SIG-M5 (cell line): ENCODE data around the gene HRC.
"Not testable (repeated sequence)": the region's sequence is repeated elsewhere in the genome, so short reads cannot be mapped to it uniquely, and the experiment has no call there.

Experiments used
- DNase-seq: peaks from one replicate; lab custom pipeline; 2025; lab: John Stamatoyannopoulos, UW

The HRC gene

GRCh38 chr19:49160450-49161189 is 5.4 kb upstream of the HRC start:
- DNase-seq, result no peak

DNA sequence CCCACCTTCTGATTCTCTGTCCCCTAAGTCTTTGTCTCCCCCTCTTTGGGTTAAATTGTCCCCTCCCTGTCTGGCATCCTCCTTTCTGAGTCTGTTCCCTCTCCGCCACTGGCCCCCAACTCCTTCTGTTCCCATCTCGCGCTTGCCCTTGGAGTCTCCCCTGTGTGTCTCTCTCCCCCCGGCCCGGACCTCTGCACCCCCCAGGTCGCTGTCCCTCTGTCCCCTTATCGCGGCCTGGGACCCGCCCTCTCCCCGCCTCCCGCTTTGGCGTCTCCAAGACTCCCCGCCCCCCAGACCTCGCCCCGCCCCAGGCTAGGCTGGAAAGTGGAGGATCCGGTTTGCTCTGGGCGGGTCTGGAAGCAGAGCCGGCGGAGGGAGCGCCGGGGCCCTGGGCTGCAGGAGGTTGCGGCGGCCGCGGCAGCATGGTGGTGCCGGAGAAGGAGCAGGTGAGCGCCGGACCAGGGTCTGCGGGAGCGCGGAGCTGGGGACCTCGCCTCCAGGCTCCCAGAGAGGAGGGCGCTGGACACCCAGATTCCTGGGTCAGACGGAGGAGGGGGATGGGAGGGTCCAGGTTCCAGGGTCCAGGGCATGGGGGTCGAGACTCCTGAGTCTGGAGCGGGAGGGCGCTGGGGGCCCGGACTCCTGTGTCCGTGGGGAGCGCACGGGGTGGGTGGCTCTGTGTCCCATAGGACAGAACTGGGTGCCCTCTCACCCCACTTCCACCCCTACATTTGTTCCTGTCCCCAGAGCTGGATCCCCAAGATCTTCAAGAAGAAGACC is 2.4 kb upstream of the HRC start, which contains the start of gene TRPM4:
TSS of gene TRPM4 (plus strand) at position 348 of the 780 bp plus-strand sequence. CDS start at position 423, 75 bp downstream.
- DNase-seq, result no peak

- no peak for DNase-seq
Measured at GRCh38 chr19:49155820-49156346, 687 bp upstream of the HRC start.

GRCh38 chr19:49154279-49154678 is 917 bp downstream of the HRC start:
- DNase-seq, result no peak

DNA sequence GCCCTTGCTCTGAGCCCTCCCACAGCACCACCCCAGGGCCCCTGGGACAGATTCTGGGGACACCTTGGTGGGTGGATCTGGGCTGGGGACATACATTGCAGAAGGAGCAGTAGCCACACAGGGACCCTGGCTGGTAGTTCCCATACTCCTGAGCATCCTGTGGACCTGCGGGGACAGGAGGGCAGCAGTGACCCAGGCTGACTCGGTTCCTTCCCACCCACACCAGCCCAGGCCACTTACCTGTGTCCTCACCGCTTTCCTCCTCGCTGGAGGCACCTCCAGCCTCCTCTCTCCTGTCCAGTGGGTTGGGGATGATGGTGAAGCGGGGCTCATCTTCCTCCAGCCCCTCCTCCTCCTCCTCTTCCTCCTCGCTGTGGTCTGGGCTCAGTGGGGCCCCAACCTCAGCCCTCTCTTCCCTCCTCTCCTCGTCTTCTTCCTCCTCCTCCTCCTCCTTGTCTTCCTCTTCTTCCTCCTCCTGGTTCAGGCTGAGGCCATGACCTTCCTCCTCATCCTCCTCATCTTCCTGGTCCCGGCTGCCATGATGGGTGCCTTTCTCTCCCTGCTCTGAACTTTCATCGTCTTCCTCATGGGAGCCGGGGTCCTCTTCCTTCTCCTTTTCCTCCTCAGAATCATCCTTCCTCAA is 1.9 kb downstream of the HRC start:
- DNase-seq, result no peak

GRCh38 chr19:49152119-49152550 is 3.1 kb downstream of the HRC start:
- no peak for DNase-seq

DNA sequence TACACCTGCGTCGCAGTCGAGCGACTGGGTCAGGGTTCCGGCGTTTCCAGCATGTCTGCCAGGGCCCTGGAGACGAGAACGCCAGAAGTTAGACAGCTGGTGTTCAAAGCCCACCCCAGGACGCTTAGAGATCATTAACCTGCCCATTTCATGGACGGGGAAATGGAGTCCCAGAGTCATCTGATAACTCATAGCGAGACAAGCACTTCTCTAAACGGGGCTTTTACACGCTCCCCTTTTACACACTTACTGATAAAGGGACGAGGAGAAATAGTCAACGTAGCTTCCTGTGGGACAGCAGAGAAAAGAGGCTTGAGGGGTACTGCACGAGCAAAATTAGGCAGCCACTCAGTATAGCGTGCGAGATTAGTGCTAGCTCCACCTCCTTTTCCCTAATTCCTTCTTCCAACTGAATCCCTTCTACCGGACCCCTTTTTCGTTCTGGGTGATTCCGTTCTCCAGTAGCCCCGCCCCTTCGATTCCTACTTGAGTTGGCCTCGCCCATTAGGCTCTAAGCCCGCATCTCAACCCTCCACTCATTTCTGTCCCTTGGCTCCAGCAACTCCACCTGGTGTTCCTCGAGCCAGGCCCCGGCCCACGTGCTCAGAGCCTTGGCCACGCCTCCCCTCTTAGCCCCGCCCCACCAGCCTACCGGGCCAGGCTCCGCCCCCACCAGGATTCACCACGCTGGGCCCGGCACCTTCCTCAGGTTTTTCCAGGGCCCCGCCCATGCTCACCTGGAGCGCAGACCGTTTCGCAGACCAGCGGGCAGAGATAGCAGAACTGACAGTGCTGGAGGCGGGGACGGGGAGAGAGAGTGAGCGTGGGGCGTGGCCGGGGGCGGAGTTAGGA is 3.7 kb downstream of the HRC start:
- DNase-seq, result no peak

- no peak for DNase-seq
Measured at GRCh38 chr19:49150944-49151243, 4.3 kb downstream of the HRC start.

GRCh38 chr19:49150106-49150943 is 4.9 kb downstream of the HRC start:
- no peak for DNase-seq

DNA sequence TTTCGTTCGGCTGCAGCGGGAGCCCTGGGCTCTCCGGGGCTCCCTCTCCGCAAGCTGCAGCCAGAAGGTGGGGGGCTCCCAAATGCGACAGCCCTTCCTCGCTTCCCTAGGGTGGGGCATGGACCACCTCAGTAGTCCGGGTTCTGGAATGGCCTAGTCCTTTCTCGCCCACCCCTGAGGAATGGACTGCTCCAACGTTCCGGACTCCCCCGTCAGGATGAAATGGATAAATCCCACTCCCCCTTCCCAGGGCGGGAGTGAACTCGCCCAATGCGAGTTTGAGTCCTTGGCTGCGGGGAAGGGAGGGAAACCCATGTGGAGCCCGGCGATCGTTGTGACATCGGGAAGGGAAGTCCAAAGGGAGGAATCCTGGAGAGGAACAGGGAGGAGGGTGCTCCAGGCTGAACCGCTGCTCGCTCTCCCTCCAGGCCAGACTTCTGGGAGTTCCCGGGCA is 5.5 kb downstream of the HRC start:
- no peak for DNase-seq

DNA sequence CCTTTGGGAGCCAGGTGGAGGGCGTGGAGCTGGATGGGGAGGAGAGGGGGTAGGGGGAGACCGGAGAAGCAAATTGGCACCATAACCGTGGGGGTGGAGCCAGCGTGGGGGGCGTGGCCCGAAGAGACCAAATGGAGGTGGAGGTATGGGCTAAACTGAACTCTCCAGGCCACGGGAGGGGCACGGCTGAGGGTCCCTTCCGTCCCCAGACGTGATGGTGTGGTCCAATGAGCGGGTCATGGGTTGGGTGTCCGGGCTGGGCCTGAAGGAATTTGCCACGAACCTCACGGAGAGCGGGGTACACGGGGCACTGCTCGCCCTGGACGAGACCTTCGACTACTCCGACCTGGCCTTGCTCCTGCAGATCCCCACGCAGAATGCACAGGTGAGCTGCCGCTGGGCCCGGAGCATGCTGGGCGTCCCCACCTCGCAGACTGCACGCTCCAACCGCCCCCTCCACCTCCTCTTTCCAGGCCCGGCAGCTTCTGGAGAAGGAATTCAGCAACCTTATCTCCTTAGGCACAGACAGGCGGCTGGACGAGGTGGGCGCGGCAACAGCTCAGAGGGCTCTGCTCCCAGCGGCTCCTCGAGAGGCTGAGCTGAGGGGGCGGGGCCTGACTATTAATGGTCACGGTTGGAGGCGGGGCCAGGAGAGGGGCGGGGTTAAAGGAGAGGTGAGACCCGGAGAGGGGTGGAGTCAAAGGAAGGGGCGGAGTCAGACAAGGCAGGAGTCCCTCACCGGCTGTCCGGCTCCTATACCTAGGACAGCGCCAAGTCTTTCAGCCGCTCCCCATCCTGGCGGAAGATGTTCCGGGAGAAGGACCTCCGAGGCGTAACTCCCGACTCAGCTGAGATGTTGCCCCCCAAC is 6.2 kb downstream of the HRC start:
- no peak for DNase-seq

DNA sequence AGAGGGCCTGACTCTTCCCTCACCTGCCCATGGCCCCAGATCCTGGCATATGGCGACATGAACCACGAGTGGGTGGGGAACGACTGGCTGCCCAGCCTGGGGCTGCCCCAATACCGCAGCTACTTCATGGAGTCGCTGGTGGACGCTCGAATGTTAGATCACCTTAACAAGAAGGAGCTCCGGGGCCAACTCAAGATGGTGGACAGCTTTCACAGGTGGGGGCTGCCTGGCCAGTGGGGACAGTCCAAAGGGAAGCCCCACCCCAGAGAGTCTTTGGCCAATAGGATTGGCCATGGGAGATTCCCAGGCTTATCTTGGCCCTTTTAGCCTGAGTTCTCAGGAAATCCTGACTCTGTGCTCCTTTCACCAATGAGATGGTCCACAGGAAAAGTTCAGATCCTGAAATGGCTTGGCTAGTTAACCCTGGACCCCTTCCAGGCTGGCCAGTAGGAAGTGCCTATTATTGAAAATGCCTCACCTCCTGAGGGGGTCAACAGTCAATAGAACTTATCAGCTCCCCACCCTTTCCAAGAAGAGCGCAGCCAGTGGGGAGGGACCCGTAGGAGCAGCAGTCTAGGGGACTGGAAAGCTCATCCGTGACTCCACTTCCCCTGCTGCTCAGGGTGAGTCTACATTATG is 7.0 kb downstream of the HRC start:
- DNase-seq, result no peak

DNA sequence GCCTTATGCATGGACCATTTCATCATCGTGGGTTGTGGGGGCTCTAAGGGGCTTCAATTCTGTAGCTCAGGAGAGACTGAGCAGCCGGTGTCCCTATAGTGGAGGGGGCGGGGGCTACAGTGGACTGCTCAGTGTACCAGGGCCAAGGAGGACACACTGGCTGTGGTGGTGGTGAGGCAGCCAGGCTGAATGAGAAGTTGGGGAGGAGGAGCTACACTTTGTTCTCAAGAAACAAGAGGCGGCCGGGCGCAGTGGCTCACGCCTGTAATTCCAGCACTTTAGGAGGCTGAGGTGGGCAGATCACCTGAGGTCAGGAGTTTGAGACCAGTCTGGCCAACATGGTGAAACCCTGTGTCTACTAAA is 8.8 kb downstream of the HRC start:
- not testable (repeated sequence) for DNase-seq

DNA sequence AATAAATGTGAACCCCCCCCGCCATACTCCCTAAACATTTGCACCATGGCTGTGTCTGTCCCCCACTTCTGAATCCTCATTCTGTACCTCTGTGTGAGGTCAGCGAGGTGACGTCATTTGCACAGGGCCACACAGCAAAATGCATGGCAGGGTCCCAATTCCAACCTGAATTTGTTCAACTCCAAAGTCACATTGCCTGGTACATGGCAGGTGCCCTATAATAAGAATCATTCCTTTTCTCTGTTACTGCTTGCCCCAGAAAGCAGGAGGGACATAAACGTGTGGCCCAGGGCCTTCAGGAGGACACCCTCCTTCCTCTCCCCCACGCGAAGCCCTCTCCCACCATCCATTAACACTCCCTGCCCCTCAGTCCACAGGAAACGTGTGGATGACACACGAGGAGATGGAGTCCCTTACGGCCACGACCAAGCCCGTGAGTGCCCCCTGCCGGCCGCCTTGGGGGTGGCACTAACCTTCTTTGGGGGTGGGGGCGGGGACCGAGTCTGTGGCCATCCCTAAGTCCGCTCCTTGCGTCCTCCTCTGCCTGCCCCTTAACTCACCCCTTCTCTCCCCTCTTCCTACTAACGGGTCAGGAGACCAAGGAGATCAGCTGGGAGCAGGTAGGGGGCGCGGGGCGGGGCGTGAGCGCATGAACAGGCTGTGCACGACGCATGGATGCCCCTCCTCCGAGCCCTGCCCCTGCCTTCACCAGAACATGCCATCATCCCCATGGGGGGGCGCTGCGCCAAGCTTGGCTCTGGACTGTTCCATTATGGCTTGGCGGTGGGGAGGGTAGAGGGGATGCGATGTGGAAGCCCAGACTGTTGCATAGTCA is 9.4 kb downstream of the HRC start:
- DNase-seq, result no peak

DNA sequence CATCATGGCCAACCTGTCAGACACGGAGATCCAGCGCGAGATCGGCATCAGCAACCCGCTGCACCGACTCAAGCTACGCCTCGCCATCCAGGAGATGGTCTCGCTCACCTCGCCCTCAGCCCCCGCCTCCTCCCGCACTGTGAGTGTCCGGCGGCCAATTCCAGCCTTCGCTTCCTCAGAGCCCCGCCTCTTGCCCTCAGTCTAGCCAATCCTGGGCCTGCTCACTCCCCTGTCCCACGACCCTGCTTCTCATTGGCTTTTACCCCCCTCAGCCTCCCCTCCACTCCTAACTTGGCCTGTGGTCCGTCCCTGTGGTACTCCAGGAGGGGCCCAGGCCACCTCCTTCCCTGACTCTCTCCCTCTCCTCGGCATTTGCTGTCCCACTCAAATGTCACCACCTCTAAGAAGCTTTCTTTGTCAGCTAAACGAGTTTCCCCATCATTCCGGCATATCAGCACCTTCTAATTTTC is 12.3 kb downstream of the HRC start:
- no peak for DNase-seq

- DNase-seq, result no peak
Measured at GRCh38 chr19:49141352-49141751, 13.8 kb downstream of the HRC start.

GRCh38 chr19:49140951-49141350 is 14.2 kb downstream of the HRC start:
- DNase-seq, result no peak

DNA sequence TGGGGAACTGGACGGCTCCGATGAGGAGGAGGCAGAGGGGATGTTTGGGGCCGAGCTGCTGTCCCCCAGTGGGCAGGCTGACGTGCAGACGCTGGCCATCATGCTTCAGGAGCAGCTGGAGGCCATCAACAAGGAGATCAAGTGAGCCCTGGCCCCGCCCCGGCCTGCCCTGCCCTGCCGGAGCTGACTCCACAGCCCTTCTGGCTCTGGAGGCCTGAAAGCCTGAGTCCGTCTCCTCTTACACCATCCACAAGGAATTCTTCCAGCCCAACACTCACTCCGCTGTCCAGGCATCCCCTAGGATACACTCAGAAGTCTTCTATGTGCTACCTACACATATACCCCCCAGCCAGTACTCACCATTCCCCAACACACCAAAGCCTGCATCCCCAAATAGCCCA is 18.4 kb downstream of the HRC start:
- no peak for DNase-seq
